SU-DHL-6 (cell line): ENCODE data around the gene NOS1AP.

Experiments used
- CTCF ChIP-seq: fragments of 200-600 bp; sonication (generic); IDR thresholded peaks from one replicate; pipeline ENCODE4 v1.5.1; 2017; ENCODE audit warnings: antibody characterized with exemption, mild to moderate bottlenecking, low read length, moderate library complexity; ENCODE audit not compliant: insufficient read depth, poor library complexity, severe bottlenecking
- EZH2phosphoT487 ChIP-seq: fragments of 200-600 bp; sonication (generic), shearing (Covaris generic); conservative IDR thresholded peaks from 2 replicates; pipeline ENCODE4 v1.6.1; 2018; ENCODE audit warnings: mild to moderate bottlenecking, antibody characterized with exemption, low read length, moderate library complexity, mixed read lengths

- TF ChIP-seq CTCF (no peak), EZH2phosphoT487 (no peak)
These were observed 338.0 kb downstream of the NOS1AP start for GRCh38 chr1:162407539-162407938.
